ENCODE data around the gene MRGPRX4.
"Not testable (repeated sequence)": the region's sequence is repeated elsewhere in the genome, so short reads cannot be mapped to it uniquely, and the experiment has no call there.

The MRGPRX4 gene

DNA sequence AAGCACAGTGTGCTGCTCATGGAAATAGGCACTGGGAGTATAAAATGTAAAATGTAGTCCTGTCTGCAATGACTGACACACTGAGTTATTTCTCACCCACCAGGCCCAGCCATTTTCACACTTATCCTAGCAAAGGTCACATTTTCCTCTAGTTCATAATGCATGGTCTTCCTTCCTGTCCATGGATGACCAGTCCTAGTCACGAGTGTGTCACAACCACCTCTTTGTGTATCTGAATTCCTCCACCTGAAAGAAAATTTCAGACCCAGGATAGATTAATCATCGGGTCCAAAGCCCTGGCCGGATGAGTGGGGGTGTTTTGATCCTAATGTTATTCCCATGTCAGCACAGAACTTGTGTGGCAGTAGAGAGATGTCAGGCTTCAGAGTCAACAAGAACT is at the start of gene MRGPRX4:
Gene MRGPRX4, plus strand, starts transcription at position 172 of the 400 bp plus-strand sequence. CDS start 420 bp downstream, outside the sequence.
- no peak for DNase-seq (ENCODE audit: low read depth)

DNA sequence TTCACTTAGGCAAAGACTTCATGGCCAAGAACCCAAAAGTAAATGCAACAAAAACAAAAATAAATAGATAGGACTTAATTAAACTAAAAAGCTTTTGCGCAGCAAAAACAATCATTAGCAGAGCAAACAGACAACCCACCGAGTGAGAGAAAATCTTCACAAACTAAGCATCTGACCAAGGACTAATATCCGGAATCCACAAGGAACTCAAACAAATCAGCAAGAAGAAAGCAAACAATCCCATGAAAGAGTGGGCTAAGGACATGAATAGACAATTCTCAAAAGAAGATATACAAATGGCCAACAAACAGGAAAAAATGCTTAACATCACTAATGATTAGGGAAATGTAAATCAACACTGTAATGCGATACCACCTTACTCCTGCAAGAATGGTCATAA is 41.5 kb upstream of the MRGPRX4 start:
- not testable (repeated sequence) for DNase-seq (ENCODE audit: low read depth)

DNA sequence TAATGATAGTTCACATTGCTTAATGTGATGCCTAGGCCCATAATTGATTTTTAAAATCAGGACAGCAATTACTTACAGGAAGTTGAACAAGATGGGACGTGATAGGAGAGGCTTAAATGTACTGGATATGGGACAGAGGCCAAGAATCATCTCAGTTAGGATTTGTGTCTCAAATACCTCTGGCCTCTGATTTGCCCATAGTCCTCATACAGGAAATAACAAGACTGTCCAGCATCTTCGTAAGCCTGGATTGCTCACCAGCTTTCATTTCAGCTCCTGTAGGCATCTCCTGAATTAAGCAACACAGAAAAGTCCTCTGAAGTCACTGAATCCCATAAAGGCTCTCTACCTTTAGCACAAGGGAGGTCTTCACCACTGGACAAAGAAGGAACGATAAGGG is 40.3 kb upstream of the MRGPRX4 start, which contains the start of gene MRGPRX3:
Gene MRGPRX3, plus strand, starts transcription at position 231 of the 400 bp plus-strand sequence. CDS start 4,632 bp downstream, outside the sequence.
- DNase-seq (ENCODE audit: low read depth): no peak

DNA sequence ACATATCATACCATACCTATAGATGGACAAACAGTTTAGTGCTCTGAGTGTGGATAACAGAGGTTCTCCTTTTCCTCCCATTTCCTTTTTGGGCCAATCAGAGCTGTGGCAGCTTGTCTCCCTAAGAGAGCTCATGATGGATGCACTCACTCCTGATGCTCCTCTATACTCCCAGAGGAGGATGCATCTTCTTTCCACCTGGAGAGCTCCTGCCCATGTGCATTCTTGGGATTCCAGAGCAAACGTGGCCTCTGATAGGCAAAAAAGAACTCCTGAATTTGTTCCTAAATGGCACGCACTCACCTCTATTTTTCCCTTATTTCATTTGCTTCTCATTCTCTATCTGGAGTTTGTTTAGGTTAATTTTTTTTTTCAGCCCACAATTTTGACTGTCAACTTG is 37.3 kb upstream of the MRGPRX4 start:
- no peak for DNase-seq (ENCODE audit: low read depth)

DNA sequence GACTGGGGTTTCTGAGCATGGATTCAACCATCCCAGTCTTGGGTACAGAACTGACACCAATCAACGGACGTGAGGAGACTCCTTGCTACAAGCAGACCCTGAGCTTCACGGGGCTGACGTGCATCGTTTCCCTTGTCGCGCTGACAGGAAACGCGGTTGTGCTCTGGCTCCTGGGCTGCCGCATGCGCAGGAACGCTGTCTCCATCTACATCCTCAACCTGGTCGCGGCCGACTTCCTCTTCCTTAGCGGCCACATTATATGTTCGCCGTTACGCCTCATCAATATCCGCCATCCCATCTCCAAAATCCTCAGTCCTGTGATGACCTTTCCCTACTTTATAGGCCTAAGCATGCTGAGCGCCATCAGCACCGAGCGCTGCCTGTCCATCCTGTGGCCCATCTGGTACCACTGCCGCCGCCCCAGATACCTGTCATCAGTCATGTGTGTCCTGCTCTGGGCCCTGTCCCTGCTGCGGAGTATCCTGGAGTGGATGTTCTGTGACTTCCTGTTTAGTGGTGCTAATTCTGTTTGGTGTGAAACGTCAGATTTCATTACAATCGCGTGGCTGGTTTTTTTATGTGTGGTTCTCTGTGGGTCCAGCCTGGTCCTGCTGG is 35.3 kb upstream of the MRGPRX4 start:
- no peak for DNase-seq (ENCODE audit: low read depth)

DNA sequence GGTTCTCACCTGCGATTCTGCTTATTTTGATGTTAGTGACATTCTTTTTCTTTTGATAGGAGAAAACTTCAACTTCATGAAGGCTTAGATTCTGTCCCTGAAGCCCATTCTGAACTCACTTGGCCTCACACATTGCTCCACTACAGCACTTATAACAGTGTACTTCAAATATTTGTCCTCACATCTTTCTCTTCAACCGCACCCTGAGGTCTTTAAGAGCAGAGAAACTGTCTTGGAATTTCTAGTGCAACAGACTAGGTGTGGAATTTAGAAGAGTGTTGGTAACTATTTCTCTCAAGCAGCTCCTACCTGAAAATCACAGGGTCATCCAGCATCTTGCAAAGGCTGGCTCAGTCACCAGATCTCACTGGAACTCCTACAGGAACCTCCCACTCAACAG is 32.5 kb upstream of the MRGPRX4 start:
- DNase-seq (ENCODE audit: low read depth): no peak

DNA sequence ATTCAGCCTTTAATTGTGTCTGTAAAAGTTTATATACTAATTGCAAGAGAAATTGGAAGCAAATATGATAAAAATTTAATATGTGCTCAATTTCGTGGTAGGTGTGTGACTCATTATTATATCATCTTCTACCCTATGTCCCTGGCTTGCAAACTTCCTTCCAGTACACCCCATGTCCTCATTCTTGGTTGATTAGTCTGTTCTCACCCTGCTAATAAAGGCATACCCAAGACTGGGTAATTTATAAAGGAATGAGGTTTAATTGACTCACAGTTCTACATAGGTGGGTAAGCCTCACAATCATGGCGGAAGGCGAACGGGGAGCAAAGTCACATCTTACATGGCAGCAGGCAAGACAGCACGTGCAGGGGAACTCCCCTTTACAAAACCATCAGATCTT is 28.4 kb upstream of the MRGPRX4 start:
- DNase-seq (ENCODE audit: low read depth): no peak

DNA sequence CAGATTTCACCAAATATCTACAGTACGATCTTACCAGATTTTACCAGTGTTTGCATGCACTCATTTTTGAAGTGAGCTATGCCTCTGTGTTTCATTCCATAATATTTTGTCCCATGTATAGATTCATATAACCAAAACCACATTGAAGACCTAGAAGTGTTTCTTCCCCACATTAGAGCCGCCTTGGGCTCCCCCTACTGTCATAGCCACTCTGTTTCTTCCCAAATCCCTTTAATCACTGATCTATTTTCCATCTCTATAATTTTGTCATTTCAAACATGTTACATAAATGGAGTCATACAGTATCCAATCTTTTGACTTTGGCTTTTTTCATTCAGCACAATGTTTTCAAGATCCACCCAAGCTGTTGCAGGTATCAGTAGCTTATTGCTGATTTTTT is 27.6 kb upstream of the MRGPRX4 start:
- no peak for DNase-seq (ENCODE audit: low read depth)

DNA sequence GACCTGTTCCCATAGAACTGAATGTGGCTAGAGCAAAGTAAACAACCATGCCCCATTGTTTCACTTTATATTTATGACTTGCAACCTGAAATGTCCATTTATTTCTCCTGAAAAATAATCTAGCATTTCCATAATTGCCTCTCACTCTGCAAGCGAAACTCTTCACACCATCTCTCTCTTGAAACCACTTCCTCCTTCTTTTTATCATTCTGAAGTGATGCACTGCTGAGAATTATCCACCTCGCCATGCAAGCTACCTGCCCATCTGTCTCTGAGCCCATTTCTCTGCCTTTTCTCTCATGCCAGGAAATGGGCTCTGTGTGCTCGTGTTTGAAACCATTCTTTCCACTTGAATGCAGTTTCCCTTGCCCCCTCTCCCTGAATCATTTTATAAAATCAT is 26.8 kb upstream of the MRGPRX4 start:
- DNase-seq (ENCODE audit: low read depth): no peak

DNA sequence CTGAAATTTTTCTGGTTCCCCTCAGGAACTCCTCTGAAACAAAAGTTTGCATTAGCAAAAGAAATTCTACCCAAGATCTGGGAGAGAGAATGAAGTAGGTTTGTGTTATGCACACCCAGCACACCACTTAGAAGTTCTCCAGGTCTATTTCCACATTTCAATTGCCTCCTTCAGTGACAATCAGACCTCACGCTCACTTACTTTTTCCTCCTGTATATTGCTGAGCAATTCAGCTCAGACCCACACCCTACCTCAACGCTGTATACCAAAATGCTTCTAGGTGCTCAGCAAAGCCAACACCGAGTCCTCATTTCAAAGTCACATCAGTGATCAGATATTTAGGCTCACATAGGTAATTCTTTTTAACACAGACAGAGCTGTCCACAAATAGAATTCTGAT is 21.1 kb upstream of the MRGPRX4 start:
- no peak for DNase-seq (ENCODE audit: low read depth)

DNA sequence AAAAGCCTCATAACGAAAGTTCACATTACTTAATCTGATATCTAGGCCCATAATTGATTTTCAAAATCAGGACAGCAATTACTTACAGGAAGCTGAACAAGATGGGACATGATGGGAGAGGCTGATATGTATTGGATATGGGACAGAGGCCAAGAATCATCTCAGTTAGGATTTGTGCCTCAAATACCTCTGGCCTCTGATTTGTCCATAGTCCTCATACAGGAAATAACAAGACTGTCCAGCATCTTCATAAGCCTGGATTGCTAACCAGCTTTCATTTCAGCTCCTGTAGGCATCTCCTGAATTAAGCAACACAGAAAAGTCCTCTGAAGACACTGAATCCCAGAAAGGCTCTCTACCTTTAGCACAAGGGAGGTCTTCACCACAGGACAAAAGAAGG is 4.3 kb upstream of the MRGPRX4 start:
- DNase-seq (ENCODE audit: low read depth): no peak

DNA sequence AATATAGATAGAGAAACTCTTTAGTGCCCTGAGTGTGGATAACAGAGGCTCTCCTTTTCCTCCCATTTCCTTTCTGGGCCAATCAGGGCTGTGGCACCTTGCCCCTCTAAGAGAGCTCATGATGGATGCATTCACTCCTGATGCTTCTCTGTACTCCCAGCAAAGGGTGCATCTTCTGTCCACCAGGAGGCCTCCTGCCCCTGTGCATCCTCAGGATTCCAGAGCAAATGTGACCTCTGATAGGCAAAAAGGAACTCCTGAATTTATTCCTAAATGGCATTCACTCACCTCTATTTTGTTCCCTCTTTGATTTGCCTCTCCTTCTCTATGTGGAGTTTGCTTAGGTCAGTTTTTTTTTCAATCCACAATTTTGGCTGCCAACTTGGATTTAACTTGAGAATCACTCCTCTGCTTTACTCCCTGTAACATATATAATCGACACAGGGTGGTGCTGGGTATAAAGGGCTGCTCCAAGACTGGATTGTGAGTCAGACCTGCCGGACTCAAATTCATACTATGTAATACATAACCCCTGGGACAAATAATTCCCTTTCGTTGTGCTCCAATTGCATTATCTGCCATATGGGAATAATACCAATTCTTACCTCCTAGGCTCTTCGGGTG is 1.1 kb upstream of the MRGPRX4 start:
- DNase-seq (ENCODE audit: low read depth): no peak

DNA sequence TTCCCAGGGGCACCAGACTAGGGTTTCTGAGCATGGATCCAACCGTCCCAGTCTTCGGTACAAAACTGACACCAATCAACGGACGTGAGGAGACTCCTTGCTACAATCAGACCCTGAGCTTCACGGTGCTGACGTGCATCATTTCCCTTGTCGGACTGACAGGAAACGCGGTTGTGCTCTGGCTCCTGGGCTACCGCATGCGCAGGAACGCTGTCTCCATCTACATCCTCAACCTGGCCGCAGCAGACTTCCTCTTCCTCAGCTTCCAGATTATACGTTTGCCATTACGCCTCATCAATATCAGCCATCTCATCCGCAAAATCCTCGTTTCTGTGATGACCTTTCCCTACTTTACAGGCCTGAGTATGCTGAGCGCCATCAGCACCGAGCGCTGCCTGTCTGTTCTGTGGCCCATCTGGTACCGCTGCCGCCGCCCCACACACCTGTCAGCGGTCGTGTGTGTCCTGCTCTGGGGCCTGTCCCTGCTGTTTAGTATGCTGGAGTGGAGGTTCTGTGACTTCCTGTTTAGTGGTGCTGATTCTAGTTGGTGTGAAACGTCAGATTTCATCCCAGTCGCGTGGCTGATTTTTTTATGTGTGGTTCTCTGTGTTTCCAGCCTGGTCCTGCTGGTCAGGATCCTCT is 709 bp downstream of the MRGPRX4 start:
- DNase-seq (ENCODE audit: low read depth): no peak

DNA sequence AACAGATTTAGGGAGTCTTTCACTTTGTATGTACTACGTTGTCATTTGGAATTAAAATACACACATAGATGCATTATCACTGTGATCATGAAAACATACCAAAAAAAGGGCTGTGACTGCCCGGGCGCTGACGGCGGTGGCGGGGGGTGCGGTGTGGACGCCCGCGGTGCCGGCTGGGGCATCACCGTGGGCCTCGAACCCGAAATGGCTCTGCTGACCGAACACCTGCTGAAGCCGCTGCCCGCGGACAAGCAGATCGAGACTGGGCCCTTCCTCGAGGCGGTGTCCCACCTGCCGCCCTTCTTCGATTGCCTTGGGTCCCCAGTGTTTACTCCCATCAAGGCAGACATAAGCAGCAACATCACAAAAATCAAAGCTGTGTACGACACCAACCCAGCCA is 16.2 kb downstream of the MRGPRX4 start:
- no peak for DNase-seq (ENCODE audit: low read depth)

DNA sequence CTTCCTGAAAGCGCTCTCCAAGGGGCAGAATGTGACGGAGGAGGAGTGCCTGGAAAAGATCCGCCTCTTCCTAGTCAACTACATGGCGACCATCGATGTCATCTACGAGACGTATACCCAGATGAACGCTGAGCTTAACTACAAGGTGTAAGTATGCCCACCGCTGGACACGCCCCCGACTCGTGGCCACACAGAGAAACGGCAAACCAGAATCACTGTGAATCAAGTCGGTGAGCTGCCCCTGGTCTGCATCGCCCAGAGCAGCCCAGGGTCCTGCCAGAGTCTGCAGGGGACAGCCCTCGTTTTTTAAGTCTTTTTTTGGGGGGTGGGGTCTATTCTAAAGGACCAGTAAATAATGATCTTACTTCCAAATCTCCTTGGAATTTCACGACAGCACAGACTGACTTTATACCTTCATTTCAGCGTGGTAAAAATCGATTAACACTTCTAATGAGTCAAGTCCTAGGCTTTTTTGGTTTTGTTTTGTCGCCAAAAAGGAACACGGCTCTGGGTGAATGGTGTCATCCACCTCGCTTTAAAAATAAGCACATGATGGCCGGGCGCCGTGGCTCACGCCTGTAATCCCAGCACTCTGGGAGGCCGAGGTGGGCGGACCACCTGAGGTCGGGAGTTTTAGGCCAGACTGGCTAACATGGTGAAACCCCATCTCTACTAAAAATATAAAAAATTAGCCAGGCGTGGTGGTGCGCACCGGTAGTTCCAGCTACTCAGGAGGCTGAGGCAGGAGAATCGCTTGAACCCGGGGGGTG is 17.0 kb downstream of the MRGPRX4 start:
- DNase-seq (ENCODE audit: low read depth): not testable (repeated sequence)

DNA sequence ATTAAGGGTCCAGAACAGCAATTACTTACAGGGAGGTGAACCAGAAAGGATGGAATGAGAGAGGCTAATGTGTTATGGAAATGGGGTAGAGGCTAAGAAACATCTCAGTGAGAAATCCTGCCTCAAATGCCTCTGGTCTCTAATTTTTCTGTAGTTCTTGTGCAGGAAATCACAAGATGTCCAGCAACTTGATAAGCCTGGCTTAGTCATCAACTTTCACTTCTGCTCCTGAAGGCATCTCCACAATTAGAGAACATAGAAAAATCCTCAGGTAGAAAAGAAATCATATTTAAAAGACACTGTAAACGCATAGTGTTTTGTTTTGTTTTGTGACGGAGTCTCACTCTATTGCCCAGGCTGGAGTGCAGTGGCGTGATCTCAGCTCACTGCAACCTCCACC is 18.7 kb downstream of the MRGPRX4 start:
- DNase-seq (ENCODE audit: low read depth): no peak

DNA sequence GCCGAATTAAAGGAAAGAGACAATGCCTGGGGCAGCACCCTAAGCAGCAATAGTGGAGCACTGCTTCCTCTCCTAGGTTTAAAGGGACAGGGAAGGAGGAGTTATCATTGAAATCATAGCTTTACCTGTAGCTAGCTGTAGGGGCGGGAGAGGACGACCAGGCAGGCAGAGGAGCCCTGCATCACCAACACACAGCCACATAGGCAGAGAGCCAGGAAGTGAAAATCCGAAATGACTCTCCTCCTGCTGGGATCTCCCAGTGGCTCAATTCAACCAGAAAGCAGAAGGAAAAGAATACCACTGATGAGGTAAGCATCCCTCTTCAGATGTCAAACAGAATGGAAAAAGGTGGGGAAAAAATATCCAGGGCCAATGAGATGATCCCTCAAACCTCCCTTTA is 20.4 kb downstream of the MRGPRX4 start:
- DNase-seq (ENCODE audit: low read depth): no peak

DNA sequence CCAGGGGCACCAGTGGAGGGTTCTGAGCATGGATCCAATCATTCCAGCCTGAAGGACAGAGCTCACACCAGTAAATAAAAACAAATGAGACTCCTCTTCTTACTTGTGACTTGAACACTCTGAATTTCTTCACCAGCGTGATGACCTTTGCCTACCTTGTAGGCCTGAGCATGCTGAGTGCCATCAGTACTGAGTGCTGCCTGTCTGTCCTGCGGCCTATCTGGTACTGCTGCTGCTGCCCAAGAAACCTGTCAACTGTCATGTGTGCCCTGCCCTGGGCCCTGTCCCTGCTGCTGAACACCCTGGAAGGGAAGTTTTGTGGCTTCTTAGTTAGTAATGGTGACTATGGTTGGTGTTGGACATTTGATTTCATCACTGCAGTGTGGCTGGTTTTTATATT is 23.9 kb downstream of the MRGPRX4 start:
- no peak for DNase-seq (ENCODE audit: low read depth)

DNA sequence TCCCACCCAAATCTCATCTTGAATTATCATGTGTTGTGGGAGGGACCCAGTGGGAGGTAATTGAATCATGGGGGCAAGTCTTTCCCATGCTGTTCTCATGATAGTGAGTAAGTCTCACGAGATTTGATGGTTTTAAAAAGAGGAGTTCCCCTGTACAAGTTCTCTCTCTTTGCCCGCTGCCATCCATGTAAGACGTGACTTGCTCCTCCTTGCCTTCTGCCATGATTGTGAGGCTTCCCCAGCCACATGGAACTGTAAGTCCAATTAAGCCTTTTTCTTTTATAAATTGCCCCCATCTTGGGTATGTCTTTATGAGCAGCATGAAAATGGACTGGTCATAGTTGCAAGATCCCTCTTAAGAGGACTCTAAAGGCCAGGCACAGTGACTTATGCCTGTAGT is 25.1 kb downstream of the MRGPRX4 start:
- not testable (repeated sequence) for DNase-seq (ENCODE audit: low read depth)

DNA sequence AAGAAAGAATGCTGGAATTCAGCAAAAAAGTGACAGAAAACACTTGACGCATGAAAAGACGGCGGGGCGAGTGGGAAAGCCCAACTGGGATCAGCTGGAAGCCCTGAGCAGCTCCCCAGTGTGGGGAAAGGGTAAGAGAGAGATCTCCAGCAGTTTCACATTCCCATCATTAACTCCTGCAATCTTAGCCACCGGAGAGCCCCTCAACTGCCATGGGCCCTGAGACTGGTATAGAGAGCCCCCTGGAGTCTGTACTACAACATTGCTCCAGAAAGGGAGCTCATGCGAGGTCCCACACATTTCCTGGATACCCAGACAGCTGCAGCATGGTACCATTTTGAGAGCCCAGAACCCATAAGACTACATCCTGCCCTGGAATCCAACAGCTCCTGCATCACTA is 31.1 kb downstream of the MRGPRX4 start:
- DNase-seq (ENCODE audit: low read depth): no peak

DNA sequence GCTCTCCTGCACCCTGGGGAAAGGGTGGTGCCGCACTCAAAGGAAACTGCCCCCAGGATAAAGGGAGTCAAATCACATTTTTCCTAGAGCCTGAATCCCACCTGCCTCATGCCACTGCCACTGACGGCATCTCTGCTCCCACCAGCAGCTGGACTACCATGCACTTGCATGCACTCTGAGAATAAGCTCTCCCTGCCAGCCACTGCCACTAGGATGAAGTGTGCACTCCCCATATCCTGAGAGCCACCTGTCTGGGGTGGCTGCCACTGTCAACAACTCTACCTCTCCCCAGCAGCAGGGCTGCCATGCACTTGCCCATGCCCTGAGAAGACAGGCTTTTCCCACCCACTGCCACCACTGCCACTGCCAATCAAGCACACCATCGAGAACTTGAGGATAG is 31.6 kb downstream of the MRGPRX4 start:
- no peak for DNase-seq (ENCODE audit: low read depth)

DNA sequence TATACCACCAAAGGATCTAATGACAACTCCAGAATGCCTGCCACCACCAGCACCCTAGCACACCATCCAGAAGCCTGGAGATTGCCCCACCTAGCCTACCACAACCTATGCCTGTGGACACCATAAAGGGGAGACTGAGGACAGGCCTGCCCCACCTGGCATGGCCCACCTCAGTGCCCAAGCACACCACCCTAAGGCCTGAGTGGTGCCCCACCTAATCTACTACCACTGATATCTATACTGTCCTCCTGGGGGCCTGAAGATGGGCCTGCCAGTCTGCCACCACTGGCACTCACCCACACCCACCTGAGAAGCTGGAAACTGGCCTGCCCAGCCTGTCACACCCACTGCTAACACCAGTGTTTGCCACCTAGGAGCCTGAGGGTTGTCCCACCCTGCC is 32.1 kb downstream of the MRGPRX4 start:
- no peak for DNase-seq (ENCODE audit: low read depth)

DNA sequence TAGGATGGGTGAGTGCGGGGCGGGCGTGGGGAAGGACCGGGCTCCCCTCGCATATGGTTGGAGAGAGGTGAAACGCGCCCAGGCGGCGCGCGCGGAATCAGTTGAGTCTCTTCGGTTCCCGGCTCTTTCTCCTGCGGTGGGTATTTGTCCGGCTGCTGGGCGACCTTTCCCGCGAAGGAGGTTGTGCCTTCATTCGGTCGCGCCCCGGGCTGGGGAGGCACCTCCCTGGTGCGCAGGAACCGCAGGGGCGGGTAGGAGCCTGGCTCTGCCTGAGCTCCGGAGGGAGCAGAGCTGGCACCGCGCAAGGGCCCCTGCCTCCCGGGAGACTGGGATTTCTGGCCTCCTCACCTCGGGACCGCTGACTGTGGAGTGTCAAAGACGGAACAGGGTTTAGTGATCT is 36.4 kb downstream of the MRGPRX4 start:
- DNase-seq (ENCODE audit: low read depth): no peak
